HFFc6 (cell line): ENCODE measurements around the gene SLC24A4. TPM values are rescaled to one million over a fixed set of nuclear protein-coding genes. Genes with fewer than 3 reads are reported as not detected.

ENCODE experiments used
- DNase-seq: peaks from one replicate; pipeline ENCODE4 v3.0.0-alpha.2; 2018
- H3K27ac Mint-ChIP-seq: 2 replicates; pipeline ENCODE4 v1.8.0; 2020; ENCODE audit warnings: mild to moderate bottlenecking, mixed read lengths
- H3K27me3 Mint-ChIP-seq: 2 replicates; pipeline ENCODE4 v1.8.0; 2021; ENCODE audit warnings: mild to moderate bottlenecking, moderate library complexity, mixed read lengths; ENCODE audit not compliant: insufficient read depth
- H3K36me3 Mint-ChIP-seq: 2 replicates; pipeline ENCODE4 v1.8.0; 2021; ENCODE audit warnings: low read depth, mixed read lengths
- H3K4me1 Mint-ChIP-seq: 2 replicates; pipeline ENCODE4 v1.8.0; 2020; ENCODE audit warnings: low read depth, mixed read lengths
- H3K4me3 Mint-ChIP-seq: 2 replicates; pipeline ENCODE4 v1.8.0; 2020; ENCODE audit warnings: mild to moderate bottlenecking, moderate library complexity, mixed read lengths
- H3K9me3 Mint-ChIP-seq: 2 replicates; pipeline ENCODE4 v1.8.0; 2020; ENCODE audit warnings: mild to moderate bottlenecking, mixed read lengths
- CTCF ChIP-seq: fragments of 200-600 bp; sonication (generic); IDR thresholded peaks from 2 replicates; pipeline ENCODE4 v1.5.0; 2021; ENCODE audit warnings: antibody characterized with exemption, mild to moderate bottlenecking
- total RNA-seq, 6 experiments: library from RNA; stranded (reverse); fragmentation: NEBNext Ultra II Directional; extraction: Animal tissue kit (Norgen Biotek cat#: 25700); gene quantifications; 2 replicates in 1 of 6; 3 replicates in 5 of 6; pipeline ENCODE4 v1.2.3, GENCODE V29; 2021

The SLC24A4 gene
- total RNA-seq, 6 experiments from 2014 or later, result not detected

GRCh38 chr14:92280554-92281262, 42.3 kb upstream of the SLC24A4 start:
- Mint-ChIP-seq H3K4me1 (peaks cover 5% of the 10 kb centered on the region; the same call in 1 of the 2 replicates), H3K36me3 (no peaks in the 10 kb centered on the region), H3K4me3 (no peak overlapping the region), H3K27me3 (peaks cover 30% of the 10 kb centered on the region), H3K27ac (no peak overlapping the region), H3K9me3 (no peaks in the 10 kb centered on the region)
- no peak for TF ChIP-seq CTCF
- no peak for DNase-seq

DNA sequence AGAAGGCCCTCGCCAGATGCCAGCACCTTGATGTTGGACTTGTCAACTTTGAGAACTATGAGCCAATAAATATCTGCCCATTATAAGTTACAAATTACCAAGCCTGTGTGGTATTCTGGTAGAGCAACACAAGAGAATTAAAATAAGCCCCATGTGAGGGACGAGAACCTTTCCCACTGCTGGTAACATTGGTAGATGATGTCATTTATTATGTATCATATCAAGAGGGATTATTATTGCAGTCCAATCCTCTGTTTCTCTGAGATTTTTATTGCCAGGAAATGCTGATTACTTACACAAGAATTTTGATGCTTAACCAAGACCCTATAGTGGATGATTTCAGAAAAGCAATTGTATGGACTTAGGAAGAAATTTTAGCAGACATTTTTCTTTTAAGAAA, 40.3 kb upstream of the SLC24A4 start:
- H3K27ac Mint-ChIP-seq, result no peak overlapping the region
- H3K4me3 Mint-ChIP-seq, result no peak overlapping the region
- peaks cover 15% of the 10 kb centered on the region for H3K27me3 Mint-ChIP-seq
- no peak for TF ChIP-seq CTCF
- H3K4me1 Mint-ChIP-seq, result peaks cover 5% of the 10 kb centered on the region; the same call in 1 of the 2 replicates
- H3K9me3 Mint-ChIP-seq, result no peaks in the 10 kb centered on the region
- no peak for DNase-seq
- no peaks in the 10 kb centered on the region for H3K36me3 Mint-ChIP-seq

- H3K27me3 Mint-ChIP-seq, result peaks cover 13% of the 10 kb centered on the region
- no peak for TF ChIP-seq CTCF
- DNase-seq, result no peak
- H3K4me1 Mint-ChIP-seq, result peaks cover 5% of the 10 kb centered on the region; the same call in 1 of the 2 replicates
- no peaks in the 10 kb centered on the region for H3K36me3 Mint-ChIP-seq
- H3K4me3 Mint-ChIP-seq, result no peak overlapping the region
- H3K9me3 Mint-ChIP-seq, result no peaks in the 10 kb centered on the region
- H3K27ac Mint-ChIP-seq, result no peak overlapping the region
These were observed 37.7 kb upstream of the SLC24A4 start for GRCh38 chr14:92285311-92285710.

DNA sequence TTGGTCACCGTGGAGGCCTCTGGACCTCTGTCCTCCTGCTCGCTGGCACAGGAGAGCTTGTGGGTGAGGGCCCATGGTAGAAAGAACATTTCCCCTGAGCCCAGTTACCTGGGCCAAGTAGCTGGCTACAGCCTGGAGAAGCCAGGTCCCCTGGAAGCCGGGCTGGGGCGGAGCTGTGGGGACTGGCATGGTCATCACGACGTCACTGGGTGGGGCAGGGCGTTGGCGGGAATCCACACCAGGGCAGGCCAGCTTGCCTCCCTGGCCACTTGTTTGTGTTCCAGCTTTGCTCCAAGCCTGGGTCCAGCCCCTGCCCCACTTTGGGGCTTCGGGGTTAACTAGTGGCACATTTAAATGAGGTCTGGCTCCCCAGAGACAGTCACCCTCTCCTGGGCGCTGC, 35.0 kb upstream of the SLC24A4 start:
- no peak for DNase-seq
- Mint-ChIP-seq H3K4me3 (no peak overlapping the region), H3K9me3 (no peaks in the 10 kb centered on the region), H3K36me3 (no peaks in the 10 kb centered on the region), H3K27ac (no peak overlapping the region), H3K27me3 (peaks cover 22% of the 10 kb centered on the region), H3K4me1 (peaks cover 5% of the 10 kb centered on the region; the same call in 1 of the 2 replicates)
- TF ChIP-seq CTCF, result no peak

- Mint-ChIP-seq H3K27ac (no peak overlapping the region), H3K9me3 (no peaks in the 10 kb centered on the region), H3K36me3 (no peaks in the 10 kb centered on the region), H3K27me3 (peaks cover 17% of the 10 kb centered on the region), H3K4me3 (no peak overlapping the region), H3K4me1 (peaks cover under 1% of the 10 kb centered on the region; the same call in 1 of the 2 replicates)
- no peak for DNase-seq
- TF ChIP-seq CTCF, result no peak
These were observed 33.8 kb upstream of the SLC24A4 start for GRCh38 chr14:92288994-92289660.
